GM23248 (cell line): ENCODE measurements around the gene KCTD19.

Source experiments
- EZH2 ChIP-seq: fragments of 200-600 bp; sonication (generic); IDR thresholded peaks from 2 replicates; pipeline ENCODE4 v1.6.1; 2018; ENCODE audit warnings: antibody characterized with exemption, mild to moderate bottlenecking; ENCODE audit not compliant: insufficient read depth, poor library complexity, severe bottlenecking
- EZH2phosphoT487 ChIP-seq: fragments of 200-600 bp; sonication (generic); IDR thresholded peaks from 2 replicates; pipeline ENCODE4 v1.6.1; 2018; ENCODE audit warnings: antibody characterized with exemption, moderate library complexity, mild to moderate bottlenecking, low read depth; ENCODE audit not compliant: insufficient read depth

DNA sequence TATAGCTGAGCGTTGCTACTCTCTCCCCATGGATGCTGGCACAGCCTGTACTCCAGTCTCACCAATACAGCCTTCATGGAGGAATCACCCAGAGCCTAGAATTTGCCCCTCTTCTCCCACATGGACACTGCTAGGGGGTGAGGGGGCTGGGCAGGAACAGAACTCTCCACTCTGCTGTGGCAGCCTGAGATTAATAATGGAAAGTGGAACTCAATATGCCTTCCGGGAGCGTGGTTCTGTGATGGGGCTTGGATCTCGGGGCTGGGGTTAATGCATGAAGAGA lies 76.6 kb downstream of the KCTD19 start:
- TF ChIP-seq EZH2phosphoT487 (no peak), EZH2 (no peak)
